HFF-Myc (cell line): ENCODE results near the gene OR4K15.
"Not testable (repeated sequence)": the region's sequence is repeated elsewhere in the genome, so short reads cannot be mapped to it uniquely, and the experiment has no call there.

ENCODE experiments used
- DNase-seq: peaks from one replicate; pipeline ENCODE4 v3.0.0-alpha.2; 2011; ENCODE audit warnings: low read depth; ENCODE audit errors: extremely low read depth
- H3K4me3 ChIP-seq: replicated peaks from 2 replicates; pipeline ENCODE4 v1.5.1; 2011; ENCODE audit warnings: low read depth, mild to moderate bottlenecking, control low read depth, low read length
- TF ChIP-seq, protein P1 (sequence below): IDR thresholded peaks from 2 replicates; pipeline ENCODE4 v1.5.1; 2012; ENCODE audit warnings: mild to moderate bottlenecking, low read depth, low read length, control low read depth; ENCODE audit errors: missing control alignments

Gene OR4K15, protein sequence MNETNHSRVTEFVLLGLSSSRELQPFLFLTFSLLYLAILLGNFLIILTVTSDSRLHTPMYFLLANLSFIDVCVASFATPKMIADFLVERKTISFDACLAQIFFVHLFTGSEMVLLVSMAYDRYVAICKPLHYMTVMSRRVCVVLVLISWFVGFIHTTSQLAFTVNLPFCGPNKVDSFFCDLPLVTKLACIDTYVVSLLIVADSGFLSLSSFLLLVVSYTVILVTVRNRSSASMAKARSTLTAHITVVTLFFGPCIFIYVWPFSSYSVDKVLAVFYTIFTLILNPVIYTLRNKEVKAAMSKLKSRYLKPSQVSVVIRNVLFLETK

DNA sequence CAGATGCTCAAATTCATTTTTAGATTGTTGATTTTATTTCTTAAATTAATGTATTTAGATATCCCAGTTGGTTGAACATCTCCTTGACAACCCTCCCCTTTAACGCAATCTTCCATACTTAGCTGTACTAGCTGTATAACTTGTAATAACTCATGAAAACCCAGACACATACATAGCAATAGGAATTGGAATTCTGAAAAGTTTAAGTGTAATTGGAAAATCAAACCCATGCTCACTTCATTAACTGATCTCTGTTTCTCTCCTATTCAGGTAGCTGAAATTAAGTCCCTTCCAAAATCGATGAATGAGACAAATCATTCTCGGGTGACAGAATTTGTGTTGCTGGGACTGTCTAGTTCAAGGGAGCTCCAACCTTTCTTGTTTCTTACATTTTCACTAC is at the start of gene OR4K15:
Gene OR4K15 (plus strand): TSS at position 301 of the 400 bp plus-strand sequence. CDS start 0 bp downstream, at position 301.
- DNase-seq, result no peak

DNA sequence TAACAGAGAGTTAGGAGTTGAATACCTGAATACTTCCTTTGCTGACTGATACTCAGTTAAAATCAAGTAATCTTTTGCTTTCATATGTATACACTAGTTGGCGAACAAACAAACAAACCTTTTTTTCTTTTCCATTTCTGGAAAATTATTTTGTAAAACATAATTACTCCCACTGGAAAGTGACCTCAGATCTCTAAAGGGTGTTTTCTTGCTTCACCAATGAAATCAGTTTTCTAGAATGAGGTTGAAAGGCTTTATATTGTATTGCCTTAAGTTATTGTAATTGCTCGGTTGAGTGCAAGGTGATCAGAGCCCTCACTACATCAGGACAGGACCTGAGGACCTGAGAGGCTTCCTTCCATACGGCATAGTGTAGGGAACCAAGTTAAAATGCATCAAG is 44.8 kb upstream of the OR4K15 start, which contains the start of gene OR4K1:
Gene OR4K1 (plus strand): TSS at position 301 of the 400 bp plus-strand sequence. CDS start 4,750 bp downstream, outside the sequence.
- H3K4me3 ChIP-seq, result no peak within 1 kb of the TSS
- no peak for DNase-seq

More for the DNA sequence above, at the start of gene OR4K15:
- no peak within 1 kb of the TSS for H3K4me3 ChIP-seq
- TF ChIP-seq, protein P1, sequence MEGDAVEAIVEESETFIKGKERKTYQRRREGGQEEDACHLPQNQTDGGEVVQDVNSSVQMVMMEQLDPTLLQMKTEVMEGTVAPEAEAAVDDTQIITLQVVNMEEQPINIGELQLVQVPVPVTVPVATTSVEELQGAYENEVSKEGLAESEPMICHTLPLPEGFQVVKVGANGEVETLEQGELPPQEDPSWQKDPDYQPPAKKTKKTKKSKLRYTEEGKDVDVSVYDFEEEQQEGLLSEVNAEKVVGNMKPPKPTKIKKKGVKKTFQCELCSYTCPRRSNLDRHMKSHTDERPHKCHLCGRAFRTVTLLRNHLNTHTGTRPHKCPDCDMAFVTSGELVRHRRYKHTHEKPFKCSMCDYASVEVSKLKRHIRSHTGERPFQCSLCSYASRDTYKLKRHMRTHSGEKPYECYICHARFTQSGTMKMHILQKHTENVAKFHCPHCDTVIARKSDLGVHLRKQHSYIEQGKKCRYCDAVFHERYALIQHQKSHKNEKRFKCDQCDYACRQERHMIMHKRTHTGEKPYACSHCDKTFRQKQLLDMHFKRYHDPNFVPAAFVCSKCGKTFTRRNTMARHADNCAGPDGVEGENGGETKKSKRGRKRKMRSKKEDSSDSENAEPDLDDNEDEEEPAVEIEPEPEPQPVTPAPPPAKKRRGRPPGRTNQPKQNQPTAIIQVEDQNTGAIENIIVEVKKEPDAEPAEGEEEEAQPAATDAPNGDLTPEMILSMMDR, result no peak

DNA sequence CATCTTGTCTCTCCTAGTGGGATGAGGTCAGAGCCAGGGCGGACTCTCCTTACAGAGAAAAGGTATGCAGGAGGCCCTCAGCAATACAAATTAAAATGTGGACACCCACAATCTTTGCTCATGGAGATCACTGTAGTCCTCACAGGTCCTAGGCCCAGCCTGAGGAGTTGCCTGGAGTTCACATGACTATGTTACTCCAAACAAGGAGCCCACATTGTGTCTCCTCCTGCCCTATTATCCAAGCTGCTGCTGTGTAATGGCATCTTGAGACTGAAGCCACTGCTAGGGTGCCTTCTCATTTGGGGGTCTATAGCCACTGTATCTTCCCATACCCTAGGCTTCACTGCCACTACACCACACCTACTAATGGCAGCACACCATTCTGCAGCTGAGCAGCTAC is 33.7 kb upstream of the OR4K15 start:
- TF ChIP-seq, protein P1, result no peak
- no peak overlapping the region for H3K4me3 ChIP-seq
- no peak for DNase-seq

More for the DNA sequence above, 44.8 kb upstream of the OR4K15 start, which contains the start of gene OR4K1:
- TF ChIP-seq, protein P1, result no peak

DNA sequence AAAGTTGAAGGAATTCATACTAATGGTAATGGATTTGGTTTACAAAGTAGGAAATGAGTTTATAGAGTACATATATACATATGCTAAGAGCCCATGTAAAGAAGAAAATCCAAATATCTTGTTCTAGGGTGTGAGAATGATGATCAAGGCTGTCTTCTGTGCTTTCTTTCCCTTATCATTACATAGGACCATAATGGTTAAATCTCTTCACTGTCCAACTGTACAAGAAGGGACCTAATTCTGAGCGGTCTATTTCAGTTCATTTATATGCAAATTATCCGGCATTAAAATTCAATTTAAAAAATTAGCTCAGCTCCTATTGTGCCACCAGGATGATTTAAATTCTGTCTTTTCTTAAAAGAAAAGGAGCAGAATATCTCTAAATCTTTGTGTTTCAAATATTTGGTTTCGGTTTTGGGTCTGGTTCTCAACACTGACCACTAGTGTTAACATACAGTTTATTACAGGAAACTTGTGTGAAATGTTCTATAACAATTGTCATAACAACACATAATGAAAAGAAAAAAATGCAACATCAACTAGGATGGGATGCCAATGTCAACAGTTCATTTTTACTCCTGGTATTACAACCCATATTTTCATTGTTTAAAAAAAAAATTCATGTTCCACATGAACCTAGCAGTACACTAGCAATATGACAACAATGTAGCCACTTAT is 27.8 kb upstream of the OR4K15 start:
- TF ChIP-seq, protein P1, result no peak
- no peak overlapping the region for H3K4me3 ChIP-seq
- no peak for DNase-seq

DNA sequence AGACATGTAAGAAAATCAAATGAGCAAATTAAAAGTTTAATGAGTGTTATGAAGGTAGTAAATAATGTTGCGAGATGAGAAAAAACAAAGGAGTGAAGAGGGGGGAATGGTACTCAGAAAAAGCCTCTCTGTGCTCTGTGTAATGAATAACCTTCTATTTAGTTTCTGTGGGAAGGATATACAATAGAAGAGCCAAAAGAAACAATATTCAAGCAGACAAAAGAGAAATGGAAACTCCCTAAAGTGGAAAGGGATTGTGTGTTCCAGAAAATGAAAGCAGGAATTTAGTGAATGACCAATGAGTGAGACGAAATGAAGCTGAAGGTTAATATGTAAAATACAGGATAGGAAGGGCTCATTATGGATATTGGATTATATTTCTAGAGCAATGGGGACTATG is 26.2 kb upstream of the OR4K15 start:
- no peak for DNase-seq
- TF ChIP-seq, protein P1, result no peak
- no peak overlapping the region for H3K4me3 ChIP-seq

DNA sequence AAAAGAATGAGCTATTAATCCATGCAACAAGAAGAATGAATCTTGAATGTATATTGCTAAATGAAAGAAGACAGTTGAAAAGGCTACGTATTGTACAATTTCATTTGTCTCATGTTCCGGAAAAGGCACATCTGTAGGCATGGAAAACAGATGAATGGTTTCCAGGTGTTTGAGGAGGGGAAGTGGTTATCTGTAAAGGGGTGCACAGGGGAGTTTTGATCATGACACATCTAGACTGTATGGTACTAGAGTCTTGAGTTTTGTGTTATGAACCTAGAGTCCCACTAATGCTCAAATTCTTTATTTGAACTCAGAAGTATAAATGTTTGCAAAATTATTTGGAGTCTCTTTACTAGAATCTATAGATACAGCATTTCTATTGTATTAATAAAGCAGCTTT is 5.7 kb upstream of the OR4K15 start:
- DNase-seq, H3K4me3 ChIP-seq: not testable (repeated sequence)

DNA sequence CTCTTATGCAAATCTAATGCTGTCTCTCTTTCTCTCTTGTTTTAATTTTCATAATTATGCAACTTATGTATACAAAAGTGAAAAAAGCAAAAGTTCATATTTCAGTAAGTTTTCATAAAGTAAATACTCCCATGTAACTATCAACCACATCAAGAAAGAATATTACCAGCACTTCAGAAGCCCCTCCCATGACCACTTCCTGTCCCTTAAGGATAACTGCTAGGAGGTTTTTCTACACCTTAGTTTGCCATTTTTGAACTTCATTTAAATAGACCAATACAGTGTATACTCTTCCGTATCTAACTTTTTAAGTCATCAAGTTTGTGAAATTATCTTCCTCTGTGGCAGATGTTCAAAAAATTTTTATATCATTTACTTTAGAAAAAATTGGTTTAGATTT is 547 bp upstream of the OR4K15 start:
- TF ChIP-seq, protein P1, result no peak
- no peak overlapping the region for H3K4me3 ChIP-seq
- DNase-seq, result no peak
